Activated CD4-positive, alpha-beta T cell treated with anti-CD3 and anti-CD28 coated beads, Interleukin-2, amount 50 U/mL, for 48 hours (primary cell): ENCODE measurements around the gene SUSD3.
"Not testable (repeated sequence)": the region's sequence is repeated elsewhere in the genome, so short reads cannot be mapped to it uniquely, and the experiment has no call there.

Experiments
- DNase-seq, 2 experiments: peaks; one replicate each; pipeline ENCODE4 v3.0.0-alpha.2; 2020

Gene SUSD3

GRCh38 chr9:93093877-93094657 is 35.6 kb downstream of the SUSD3 start:
- DNase-seq, result no peak

GRCh38 chr9:93094658-93095204 is 36.2 kb downstream of the SUSD3 start:
- DNase-seq, result peak in 1 of 2 experiments; percentile 33

- DNase-seq, result peak; percentile 100
Measured at GRCh38 chr9:93095205-93096130, 37.0 kb downstream of the SUSD3 start.

GRCh38 chr9:93096131-93096802 is 37.8 kb downstream of the SUSD3 start, which contains the start of gene CARD19:
Gene CARD19 (plus strand): TSS chr9:93096217. CDS start chr9:93096346, 129 bp downstream.
- peak; percentile 51 to 62 for DNase-seq

- no peak for DNase-seq
Measured at GRCh38 chr9:93096811-93097382, 38.4 kb downstream of the SUSD3 start.

- no peak for DNase-seq
Measured at GRCh38 chr9:93097511-93098201, 39.2 kb downstream of the SUSD3 start.

- peak; percentile 69 to 76 for DNase-seq
Measured at GRCh38 chr9:93098236-93098946, 39.9 kb downstream of the SUSD3 start.

- no peak for DNase-seq
Measured at GRCh38 chr9:93099551-93100275, 41.2 kb downstream of the SUSD3 start.

- no peak for DNase-seq
Measured at GRCh38 chr9:93100276-93100636, 41.8 kb downstream of the SUSD3 start.

- not testable (repeated sequence) for DNase-seq
Measured at GRCh38 chr9:93101086-93101485, 42.6 kb downstream of the SUSD3 start.

- DNase-seq, result no peak
Measured at GRCh38 chr9:93105620-93106019, 47.1 kb downstream of the SUSD3 start.

GRCh38 chr9:93107151-93107824 is 48.8 kb downstream of the SUSD3 start:
- DNase-seq, result no peak

GRCh38 chr9:93107825-93108161 is 49.3 kb downstream of the SUSD3 start:
- DNase-seq, result no peak

GRCh38 chr9:93108291-93109041 is 50.0 kb downstream of the SUSD3 start:
- peak; percentile 63 to 72 for DNase-seq

GRCh38 chr9:93110311-93110855 is 51.9 kb downstream of the SUSD3 start:
- DNase-seq, result no peak

- DNase-seq, result no peak
Measured at GRCh38 chr9:93111001-93111370, 52.5 kb downstream of the SUSD3 start.

- no peak for DNase-seq
Measured at GRCh38 chr9:93111371-93112115, 53.0 kb downstream of the SUSD3 start.
